Right atrium auricular region (tissue), 2 donors: Measurements from ENCODE around the gene VGLL4. TPM values are rescaled to one million over a fixed set of nuclear protein-coding genes. Genes with fewer than 3 reads are reported as not detected.
"Not testable (repeated sequence)": the region's sequence is repeated elsewhere in the genome, so short reads cannot be mapped to it uniquely, and the experiment has no call there.

Experiments
- DNase-seq: peaks from one replicate; pipeline ENCODE4 v3.0.0-alpha.2; 2019; ENCODE audit warnings: low spot score
- H3K27ac ChIP-seq, 2 donors: fragments of 200-600 bp; sonication (generic); 1 replicate in 1 of 2; 2 replicates in 1 of 2; pipeline ENCODE4 v1.5.1; 2016 to 2019
- H3K27me3 ChIP-seq, 2 donors: fragments of 200-600 bp; sonication (generic); one replicate each; pipeline versions ENCODE4 v1.5.1 to v1.6.0; 2017 to 2019
- H3K36me3 ChIP-seq: fragments of 200-600 bp; sonication (generic); one replicate; pipeline ENCODE4 v1.5.1; 2016
- H3K4me1 ChIP-seq, 2 donors: fragments of 200-600 bp; sonication (generic); one replicate each; pipeline versions ENCODE4 v1.5.1 to v1.6.0; 2017 to 2019
- H3K4me3 ChIP-seq, 2 donors: fragments of 200-600 bp; sonication (generic); 1 replicate in 1 of 2; 2 replicates in 1 of 2; pipeline ENCODE4 v1.5.1; 2017 to 2019; ENCODE audit warnings: mild to moderate bottlenecking in 1 of 2, moderate library complexity in 1 of 2
- H3K9me3 ChIP-seq, 2 donors: fragments of 200-600 bp; sonication (generic); one replicate each; pipeline ENCODE4 v1.5.1; 2019
- CTCF ChIP-seq, 2 donors: fragments of 200-600 bp; sonication (generic); IDR thresholded peaks; one replicate each; pipeline ENCODE4 v1.5.1; 2019; ENCODE audit warnings: antibody characterized with exemption in 2 of 2
- total RNA-seq, 2 donors: library from RNA; depleted of rRNA; stranded (reverse); fragments of >200 nt; gene quantifications; one replicate each; pipeline ENCODE4 v1.1.0, GENCODE V29; 2016

VGLL4 gene
- total RNA-seq, 2 donors from 2014 or later: 30.2 to 64.6 TPM

- DNase-seq: no peak
- no peak for TF ChIP-seq CTCF (IDR thresholded peaks at IDR 0.05)
- H3K9me3 ChIP-seq: no peaks in the 10 kb centered on the region
- no peaks in the 10 kb centered on the region for H3K27me3 ChIP-seq
- peak overlapping the region in 1 of 2 donors; percentile 16 for H3K27ac ChIP-seq
- no peak overlapping the region for H3K4me3 ChIP-seq
- no peaks in the 10 kb centered on the region for H3K36me3 ChIP-seq
- peaks cover 0 to 34% of the 10 kb centered on the region in 2 donors for H3K4me1 ChIP-seq
These were observed 109.5 kb downstream of the VGLL4 start for GRCh38 chr3:11534011-11534792.

- Histone ChIP-seq H3K27me3 (no peaks in the 10 kb centered on the region), H3K4me3 (no peak overlapping the region), H3K4me1 (peaks cover 0 to 34% of the 10 kb centered on the region in 2 donors), H3K27ac (no peak overlapping the region), H3K9me3 (no peaks in the 10 kb centered on the region), H3K36me3 (no peaks in the 10 kb centered on the region)
- DNase-seq: no peak
- TF ChIP-seq CTCF (IDR thresholded peaks at IDR 0.05): no peak
These were observed 110.8 kb downstream of the VGLL4 start for GRCh38 chr3:11532931-11533391.

- Histone ChIP-seq H3K27ac (peak overlapping the region; percentile 11 to 52), H3K9me3 (no peaks in the 10 kb centered on the region), H3K4me3 (no peak overlapping the region), H3K27me3 (no peaks in the 10 kb centered on the region), H3K4me1 (peaks cover 0 to 34% of the 10 kb centered on the region in 2 donors), H3K36me3 (no peaks in the 10 kb centered on the region)
- peak; percentile 66 for DNase-seq
- peak in 1 of 2 donors; percentile 16 for TF ChIP-seq CTCF (IDR thresholded peaks at IDR 0.05)
These were observed 113.5 kb downstream of the VGLL4 start for GRCh38 chr3:11530153-11530721.

- Histone ChIP-seq H3K4me1 (peaks cover 0 to 30% of the 10 kb centered on the region in 2 donors), H3K9me3 (no peaks in the 10 kb centered on the region), H3K36me3 (no peaks in the 10 kb centered on the region), H3K27ac (peak overlapping the region in 1 of 2 donors; percentile 52), H3K4me3 (no peak overlapping the region), H3K27me3 (no peaks in the 10 kb centered on the region)
- no peak for DNase-seq
- no peak for TF ChIP-seq CTCF (IDR thresholded peaks at IDR 0.05)
These were observed 114.4 kb downstream of the VGLL4 start for GRCh38 chr3:11529281-11529680.

- not testable (repeated sequence) for H3K27me3 ChIP-seq, H3K4me3 ChIP-seq, H3K9me3 ChIP-seq, DNase-seq, H3K27ac ChIP-seq, H3K36me3 ChIP-seq
- peaks cover 0 to 23% of the 10 kb centered on the region in 2 donors for H3K4me1 ChIP-seq
These were observed 117.6 kb downstream of the VGLL4 start for GRCh38 chr3:11526121-11526520.

GRCh38 chr3:11523572-11524101, 120.1 kb downstream of the VGLL4 start:
- H3K36me3 ChIP-seq: no peaks in the 10 kb centered on the region
- H3K4me3 ChIP-seq: no peak overlapping the region
- H3K4me1 ChIP-seq: peaks cover 0 to 10% of the 10 kb centered on the region in 2 donors
- H3K9me3 ChIP-seq: no peaks in the 10 kb centered on the region
- H3K27ac ChIP-seq: no peak overlapping the region
- no peak for DNase-seq
- H3K27me3 ChIP-seq: no peaks in the 10 kb centered on the region
- no peak for TF ChIP-seq CTCF (IDR thresholded peaks at IDR 0.05)
